CD14-positive monocyte (primary cell): ENCODE data around the gene CENPK. TPM values are rescaled to one million over a fixed set of nuclear protein-coding genes. Genes with fewer than 3 reads are reported as not detected.
A peak's percentile ranks its signal among the peaks of the same experiment; 100 is the strongest.

Source experiments
- DNase-seq, 3 donors: peaks; one replicate each; pipeline ENCODE4 v3.0.0-alpha.2; 2011 to 2022
- H2AFZ ChIP-seq: 2 replicates; pipeline ENCODE4 v1.6.0; 2012; ENCODE audit warnings: mild to moderate bottlenecking, low read depth, low read length, inconsistent platforms; ENCODE audit not compliant: insufficient read depth, poor library complexity, severe bottlenecking
- H3K27ac ChIP-seq, 2 donors: 1 replicate in 1 of 2; 2 replicates in 1 of 2; pipeline ENCODE4 v1.5.1; 2012 to 2013; ENCODE audit warnings: low read length in 2 of 2, control low read depth in 1 of 2, inconsistent platforms in 1 of 2, low read depth in 1 of 2, mild to moderate bottlenecking in 1 of 2
- H3K27me3 ChIP-seq, 2 donors: one replicate each; pipeline versions ENCODE4 v1.6.0 to v1.6.1; 2011 to 2013; ENCODE audit warnings: low read length in 2 of 2; ENCODE audit not compliant: control insufficient read depth in 2 of 2, insufficient read depth in 2 of 2
- H3K36me3 ChIP-seq, 2 donors: replicated peaks in 1 of 2; 1 replicate in 1 of 2; 2 replicates in 1 of 2; pipeline versions ENCODE4 v1.5.1 to v1.6.1; 2012 to 2013; ENCODE audit warnings: low read length in 2 of 2, control low read depth in 1 of 2, inconsistent platforms in 1 of 2, mild to moderate bottlenecking in 1 of 2; ENCODE audit not compliant: insufficient read depth in 2 of 2, control insufficient read depth in 1 of 2
- H3K4me1 ChIP-seq, 2 donors: 1 replicate in 1 of 2; 2 replicates in 1 of 2; pipeline versions ENCODE4 v1.5.1 to v1.6.1; 2012 to 2013; ENCODE audit warnings: low read length in 2 of 2, control low read depth in 1 of 2, inconsistent platforms in 1 of 2, mild to moderate bottlenecking in 1 of 2, moderate library complexity in 1 of 2; ENCODE audit not compliant: insufficient read depth in 2 of 2, control insufficient read depth in 1 of 2
- H3K4me2 ChIP-seq: replicated peaks from 2 replicates; pipeline ENCODE3; 2012; ENCODE audit warnings: low read length, moderate library complexity, mild to moderate bottlenecking; ENCODE audit not compliant: poor library complexity, severe bottlenecking; ENCODE audit errors: extremely low read depth
- H3K4me3 ChIP-seq, 3 experiments: fragments of 200-600 bp in 1 of 3; sonication (generic) in 1 of 3; replicated peaks in 1 of 3; 1 replicate in 2 of 3; 2 replicates in 1 of 3; pipeline ENCODE4 v1.5.1; 2011 to 2013; ENCODE audit warnings: low read length in 3 of 3, mild to moderate bottlenecking in 3 of 3, control low read depth in 2 of 3, low read depth in 2 of 3, inconsistent platforms in 1 of 3, moderate library complexity in 1 of 3
- H3K79me2 ChIP-seq: 2 replicates; pipeline ENCODE4 v1.6.0; 2012; ENCODE audit warnings: mild to moderate bottlenecking, control low read depth, inconsistent platforms, low read length, moderate library complexity; ENCODE audit not compliant: insufficient read depth
- H3K9ac ChIP-seq: 2 replicates; pipeline ENCODE4 v1.6.0; 2017; ENCODE audit warnings: low read length, mild to moderate bottlenecking; ENCODE audit not compliant: insufficient read depth, poor library complexity, severe bottlenecking
- H3K9me3 ChIP-seq, 2 donors: replicated peaks in 1 of 2; 1 replicate in 1 of 2; 2 replicates in 1 of 2; pipeline versions ENCODE4 v1.5.1 to v1.6.1; 2012 to 2013; ENCODE audit warnings: low read length in 2 of 2, control low read depth in 1 of 2; ENCODE audit not compliant: control insufficient read depth in 1 of 2, insufficient read depth in 1 of 2
- H4K20me1 ChIP-seq: 2 replicates; pipeline ENCODE4 v1.6.0; 2012; ENCODE audit warnings: mild to moderate bottlenecking, low read length, control low read depth, moderate library complexity; ENCODE audit not compliant: insufficient read depth
- H3K27ac Mint-ChIP-seq, 7 donors: one replicate each; pipeline ENCODE4 v1.8.0; 2020; ENCODE audit warnings: mild to moderate bottlenecking in 7 of 7, mixed read lengths in 7 of 7, moderate library complexity in 6 of 7, inconsistent platforms in 2 of 7
- H3K27me3 Mint-ChIP-seq, 3 donors: one replicate each; pipeline ENCODE4 v1.8.0; 2021 to 2022; ENCODE audit warnings: low read depth in 3 of 3, mild to moderate bottlenecking in 3 of 3, mixed read lengths in 3 of 3, moderate library complexity in 3 of 3, inconsistent platforms in 1 of 3
- H3K36me3 Mint-ChIP-seq, 2 donors: one replicate each; pipeline ENCODE4 v1.8.0; 2020; ENCODE audit warnings: mixed read lengths in 2 of 2, inconsistent platforms in 1 of 2, mild to moderate bottlenecking in 1 of 2
- H3K4me1 Mint-ChIP-seq: one replicate; pipeline ENCODE4 v1.8.0; 2020; ENCODE audit warnings: mild to moderate bottlenecking, mixed read lengths
- H3K4me3 Mint-ChIP-seq, 2 donors: one replicate each; pipeline ENCODE4 v1.8.0; 2020; ENCODE audit warnings: mild to moderate bottlenecking in 2 of 2, mixed read lengths in 2 of 2, moderate library complexity in 1 of 2
- H3K9me3 Mint-ChIP-seq, 7 donors: one replicate each; pipeline ENCODE4 v1.8.0; 2020 to 2022; ENCODE audit warnings: mixed read lengths in 7 of 7, mild to moderate bottlenecking in 6 of 7, moderate library complexity in 6 of 7, inconsistent platforms in 2 of 7
- WGBS: methylation state at CpG from one replicate; pipeline ENCODE4 v1.1.5; 2013; ENCODE audit warnings: missing lambda C conversion rate; ENCODE audit not compliant: insufficient coverage; 5-methylcytosine and 5-hydroxymethylcytosine counted together
- intact Hi-C, 2 donors: fragments of 100-400 bp; cut with micrococcal nuclease; formaldehyde crosslinking; loops; one replicate each; pipeline versions ENCODE4 v1.15.0 to v1.15.1; 2023
- polyA minus RNA-seq: library from RNA; depleted of rRNA, polyadenylated mRNA; stranded (reverse); fragments of >200 nt; gene quantifications from 2 replicates; pipeline ENCODE4 v1.2.3, GENCODE V29; 2012
- polyA plus RNA-seq, 3 donors: library from polyadenylated mRNA; depleted of rRNA in 1 of 3; unstranded in 2 of 3; stranded (reverse) in 1 of 3; fragments of 300-500 nt in 2 of 3; fragments of >200 nt in 1 of 3; fragmentation: Illumina TruSeq in 2 of 3; gene quantifications; 1 replicate in 2 of 3; 2 replicates in 1 of 3; pipeline ENCODE4 v1.2.3, GENCODE V29; 2012 to 2021
- total RNA-seq, 12 experiments: library from RNA in 1 of 12; stranded (reverse) in 1 of 12; fragments of 120-200 nt in 1 of 12; gene quantifications; one replicate each; pipeline ENCODE4 v1.2.4 and lab custom pipeline; 2013 to 2026; ENCODE audit warnings: mixed read lengths in 6 of 12, inconsistent platforms in 1 of 12
- TF ChIP-seq, protein P1 (sequence below): fragments of 200-600 bp; IDR thresholded peaks from one replicate; pipeline ENCODE4 v1.8.0; 2022; ENCODE audit warnings: antibody characterized with exemption, mild to moderate bottlenecking

CENPK gene, protein sequence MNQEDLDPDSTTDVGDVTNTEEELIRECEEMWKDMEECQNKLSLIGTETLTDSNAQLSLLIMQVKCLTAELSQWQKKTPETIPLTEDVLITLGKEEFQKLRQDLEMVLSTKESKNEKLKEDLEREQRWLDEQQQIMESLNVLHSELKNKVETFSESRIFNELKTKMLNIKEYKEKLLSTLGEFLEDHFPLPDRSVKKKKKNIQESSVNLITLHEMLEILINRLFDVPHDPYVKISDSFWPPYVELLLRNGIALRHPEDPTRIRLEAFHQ
- 1.7 TPM for total RNA-seq (2013)
- 1 to 10 TPM in 1 of 3 donors, under 1 TPM in 2; 0.27 to 1.8 (median 0.83) TPM for polyA plus RNA-seq
- polyA minus RNA-seq: 0.97 and 1.0 TPM in 2 replicates
- 1.1 to 4.6 (median 1.8) reads per million in 11 experiments for total RNA-seq (lab: John Stamatoyannopoulos, UW)

GRCh38 chr5:65562731-65563701 is at the start of gene CENPK, which contains the start of gene PPWD1:
CENPK (minus strand) TSS chr5:65563168; CDS start chr5:65554907, 8,261 bp downstream.
PPWD1 (plus strand) TSS chr5:65563296; CDS start chr5:65563311, 15 bp downstream.
- no peaks in the 10 kb centered on the region for H4K20me1 ChIP-seq
- peak within 1 kb of the TSS; percentile 93 for H3K9ac ChIP-seq
- H3K9me3 Mint-ChIP-seq: peaks cover 0 to 2% (median 0%) of the 10 kb centered on the region in 7 donors
- peaks cover 21% of the 10 kb centered on the region for H3K4me1 Mint-ChIP-seq
- peak within 1 kb of the TSS; percentile 97 for H2AFZ ChIP-seq
- WGBS: under 1% methylated on average over 36 of the region's 54 CpGs
- peaks cover 78% of the 10 kb centered on the region for H3K79me2 ChIP-seq
- peaks cover 0 to 2% (median 0%) of the 10 kb centered on the region in 3 donors for H3K27me3 Mint-ChIP-seq
- peak within 1 kb of the TSS; percentile 72 to 97 (median 92) for H3K4me3 ChIP-seq
- no peaks in the 10 kb centered on the region for H3K27me3 ChIP-seq
- intact Hi-C loops: loop anchor here (2.0 kb wide), 1 partner anchor 62 kb away; the partner anchor contains the start of genes SHLD3 (in 2 of the 2), TRAPPC13 (in 2 of the 2) and TRIM23 (in 2 of the 2)
- peaks cover 10 to 20% of the 10 kb centered on the region in 2 donors for H3K36me3 Mint-ChIP-seq
- no peaks in the 10 kb centered on the region for H3K9me3 ChIP-seq
- peak within 1 kb of the TSS; percentile 90 to 97 for H3K4me3 Mint-ChIP-seq
- peaks cover 10 to 16% of the 10 kb centered on the region in 2 donors for H3K36me3 ChIP-seq
- H3K27ac Mint-ChIP-seq: peak within 1 kb of the TSS; percentile 98 to 100 (median 99)
- DNase-seq: peak; percentile 91 to 95 (median 94)
- TF ChIP-seq, protein P1, sequence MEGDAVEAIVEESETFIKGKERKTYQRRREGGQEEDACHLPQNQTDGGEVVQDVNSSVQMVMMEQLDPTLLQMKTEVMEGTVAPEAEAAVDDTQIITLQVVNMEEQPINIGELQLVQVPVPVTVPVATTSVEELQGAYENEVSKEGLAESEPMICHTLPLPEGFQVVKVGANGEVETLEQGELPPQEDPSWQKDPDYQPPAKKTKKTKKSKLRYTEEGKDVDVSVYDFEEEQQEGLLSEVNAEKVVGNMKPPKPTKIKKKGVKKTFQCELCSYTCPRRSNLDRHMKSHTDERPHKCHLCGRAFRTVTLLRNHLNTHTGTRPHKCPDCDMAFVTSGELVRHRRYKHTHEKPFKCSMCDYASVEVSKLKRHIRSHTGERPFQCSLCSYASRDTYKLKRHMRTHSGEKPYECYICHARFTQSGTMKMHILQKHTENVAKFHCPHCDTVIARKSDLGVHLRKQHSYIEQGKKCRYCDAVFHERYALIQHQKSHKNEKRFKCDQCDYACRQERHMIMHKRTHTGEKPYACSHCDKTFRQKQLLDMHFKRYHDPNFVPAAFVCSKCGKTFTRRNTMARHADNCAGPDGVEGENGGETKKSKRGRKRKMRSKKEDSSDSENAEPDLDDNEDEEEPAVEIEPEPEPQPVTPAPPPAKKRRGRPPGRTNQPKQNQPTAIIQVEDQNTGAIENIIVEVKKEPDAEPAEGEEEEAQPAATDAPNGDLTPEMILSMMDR: no peak
- peak within 1 kb of the TSS; percentile 96 to 99 for H3K27ac ChIP-seq
- peak within 1 kb of the TSS; percentile 94 for H3K4me2 ChIP-seq
- H3K4me1 ChIP-seq: peaks cover 22 to 27% of the 10 kb centered on the region in 2 donors
